ENCODE results near the gene CT83. TPM values are rescaled to one million over a fixed set of nuclear protein-coding genes. Genes with fewer than 3 reads are reported as not detected.

Gene CT83
- total RNA-seq (2021; ENCODE audit: unreplicated experiment): not detected
- polyA plus RNA-seq (2012): not detected in 2 replicates
- not detected for Bru-seq, nascent RNA
- not detected for BruChase-seq, experiment 1, labeled RNA remaining after a 6-hour chase
- not detected for BruChase-seq, experiment 2, labeled RNA remaining after a 2-hour chase
- long read RNA-seq: 0 reads

GRCh38 chrX:116462822-116463221 is at the start of gene CT83:
CT83 (minus strand) TSS chrX:116462976; CDS start chrX:116462856, 120 bp downstream.
- Histone ChIP-seq H3K4me2 (ENCODE audit: low read length) (no peak within 1 kb of the TSS), H3K4me1 (ENCODE audit: control insufficient read depth in 1 of 2, insufficient read depth in 2 of 2, low read length in 2 of 2) (no peaks in the 10 kb centered on the region), H3K9me3 (ENCODE audit: control insufficient read depth in 1 of 2, insufficient read depth in 1 of 2, low read depth in 1 of 2, low read length in 2 of 2) (no peaks in the 10 kb centered on the region), H3K27ac (ENCODE audit: low read depth, low read length) (no peak within 1 kb of the TSS), H3K27me3 (ENCODE audit: insufficient read depth, low read length) (no peaks in the 10 kb centered on the region), H3K9ac (ENCODE audit: low read length) (no peak within 1 kb of the TSS), H2AFZ (ENCODE audit: low read depth, low read length, poor library complexity, severe bottlenecking) (no peak within 1 kb of the TSS), H4K20me1 (ENCODE audit: insufficient read depth) (no peaks in the 10 kb centered on the region), H3K9me2 (ENCODE audit: insufficient read depth) (no peaks in the 10 kb centered on the region), H3K36me3 (ENCODE audit: control insufficient read depth in 1 of 2, insufficient read depth in 2 of 2, low read length in 2 of 2) (no peaks in the 10 kb centered on the region), H3K79me2 (ENCODE audit: insufficient read depth, low read length) (no peaks in the 10 kb centered on the region), H3K4me3 (replicated peaks in 1 of 2; ENCODE audit: low read depth in 1 of 2, low read length in 2 of 2) (no peak within 1 kb of the TSS)
- ATAC-seq (no peak), DNase-seq (ENCODE audit: low read depth, low spot score) (no peak)
- ChIA-PET POLR2A (no interaction called here), CTCF (no interaction called here), RAD21 (ENCODE audit: low non-redundant PET in 1 of 2, low total read pairs in 2 of 2, uncharacterized antibody in 2 of 2, unreplicated experiment in 2 of 2) (no interaction called here)
- intact Hi-C loops (cut with micrococcal nuclease): no loop called here
- TF ChIP-seq TCF7L2 (IDR thresholded peaks at IDR 0.05; ENCODE audit: borderline replicate concordance, extremely low read depth, insufficient read depth, insufficient read length) (no peak), CBX3 (IDR thresholded peaks at IDR 0.05; ENCODE audit: low read depth) (no peak), POLR2A (IDR thresholded peaks at IDR 0.05; ENCODE audit: borderline replicate concordance, extremely low read depth, insufficient read depth, insufficient read length) (no peak), ELF1 (IDR thresholded peaks at IDR 0.05; ENCODE audit: borderline replicate concordance, low read depth) (no peak), JUND (IDR thresholded peaks at IDR 0.05) (no peak), FOSL1 (IDR thresholded peaks at IDR 0.05; ENCODE audit: low read depth) (no peak), SP1 (IDR thresholded peaks at IDR 0.05; ENCODE audit: low read depth) (no peak), ZNF274 (IDR thresholded peaks at IDR 0.05; ENCODE audit: low read depth, low read length) (no peak), CEBPB (IDR thresholded peaks at IDR 0.05; ENCODE audit: low read depth) (no peak), EZH2 (IDR thresholded peaks at IDR 0.05) (no peak), ATF3 (IDR thresholded peaks at IDR 0.05) (no peak), EGR1 (IDR thresholded peaks at IDR 0.05; ENCODE audit: low read depth) (no peak), SIN3A (IDR thresholded peaks at IDR 0.05; ENCODE audit: low read depth) (no peak), YY1 (IDR thresholded peaks at IDR 0.05; ENCODE audit: extremely low read depth, insufficient replicate concordance, low read depth, low read length) (no peak), SRF (IDR thresholded peaks at IDR 0.05; ENCODE audit: low read depth) (no peak)
- TF ChIP-seq, protein P1, sequence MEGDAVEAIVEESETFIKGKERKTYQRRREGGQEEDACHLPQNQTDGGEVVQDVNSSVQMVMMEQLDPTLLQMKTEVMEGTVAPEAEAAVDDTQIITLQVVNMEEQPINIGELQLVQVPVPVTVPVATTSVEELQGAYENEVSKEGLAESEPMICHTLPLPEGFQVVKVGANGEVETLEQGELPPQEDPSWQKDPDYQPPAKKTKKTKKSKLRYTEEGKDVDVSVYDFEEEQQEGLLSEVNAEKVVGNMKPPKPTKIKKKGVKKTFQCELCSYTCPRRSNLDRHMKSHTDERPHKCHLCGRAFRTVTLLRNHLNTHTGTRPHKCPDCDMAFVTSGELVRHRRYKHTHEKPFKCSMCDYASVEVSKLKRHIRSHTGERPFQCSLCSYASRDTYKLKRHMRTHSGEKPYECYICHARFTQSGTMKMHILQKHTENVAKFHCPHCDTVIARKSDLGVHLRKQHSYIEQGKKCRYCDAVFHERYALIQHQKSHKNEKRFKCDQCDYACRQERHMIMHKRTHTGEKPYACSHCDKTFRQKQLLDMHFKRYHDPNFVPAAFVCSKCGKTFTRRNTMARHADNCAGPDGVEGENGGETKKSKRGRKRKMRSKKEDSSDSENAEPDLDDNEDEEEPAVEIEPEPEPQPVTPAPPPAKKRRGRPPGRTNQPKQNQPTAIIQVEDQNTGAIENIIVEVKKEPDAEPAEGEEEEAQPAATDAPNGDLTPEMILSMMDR (IDR thresholded peaks at IDR 0.05 in 2 of 3, conservative IDR thresholded peaks at IDR 0.05 in 1 of 3; ENCODE audit: borderline replicate concordance in 1 of 3, insufficient read depth in 1 of 3, low read depth in 2 of 3, low read length in 2 of 3): no peak
- TF ChIP-seq, protein P2, sequence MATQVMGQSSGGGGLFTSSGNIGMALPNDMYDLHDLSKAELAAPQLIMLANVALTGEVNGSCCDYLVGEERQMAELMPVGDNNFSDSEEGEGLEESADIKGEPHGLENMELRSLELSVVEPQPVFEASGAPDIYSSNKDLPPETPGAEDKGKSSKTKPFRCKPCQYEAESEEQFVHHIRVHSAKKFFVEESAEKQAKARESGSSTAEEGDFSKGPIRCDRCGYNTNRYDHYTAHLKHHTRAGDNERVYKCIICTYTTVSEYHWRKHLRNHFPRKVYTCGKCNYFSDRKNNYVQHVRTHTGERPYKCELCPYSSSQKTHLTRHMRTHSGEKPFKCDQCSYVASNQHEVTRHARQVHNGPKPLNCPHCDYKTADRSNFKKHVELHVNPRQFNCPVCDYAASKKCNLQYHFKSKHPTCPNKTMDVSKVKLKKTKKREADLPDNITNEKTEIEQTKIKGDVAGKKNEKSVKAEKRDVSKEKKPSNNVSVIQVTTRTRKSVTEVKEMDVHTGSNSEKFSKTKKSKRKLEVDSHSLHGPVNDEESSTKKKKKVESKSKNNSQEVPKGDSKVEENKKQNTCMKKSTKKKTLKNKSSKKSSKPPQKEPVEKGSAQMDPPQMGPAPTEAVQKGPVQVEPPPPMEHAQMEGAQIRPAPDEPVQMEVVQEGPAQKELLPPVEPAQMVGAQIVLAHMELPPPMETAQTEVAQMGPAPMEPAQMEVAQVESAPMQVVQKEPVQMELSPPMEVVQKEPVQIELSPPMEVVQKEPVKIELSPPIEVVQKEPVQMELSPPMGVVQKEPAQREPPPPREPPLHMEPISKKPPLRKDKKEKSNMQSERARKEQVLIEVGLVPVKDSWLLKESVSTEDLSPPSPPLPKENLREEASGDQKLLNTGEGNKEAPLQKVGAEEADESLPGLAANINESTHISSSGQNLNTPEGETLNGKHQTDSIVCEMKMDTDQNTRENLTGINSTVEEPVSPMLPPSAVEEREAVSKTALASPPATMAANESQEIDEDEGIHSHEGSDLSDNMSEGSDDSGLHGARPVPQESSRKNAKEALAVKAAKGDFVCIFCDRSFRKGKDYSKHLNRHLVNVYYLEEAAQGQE (IDR thresholded peaks at IDR 0.05; ENCODE audit: low read depth): no peak
- TF ChIP-seq, protein P3, sequence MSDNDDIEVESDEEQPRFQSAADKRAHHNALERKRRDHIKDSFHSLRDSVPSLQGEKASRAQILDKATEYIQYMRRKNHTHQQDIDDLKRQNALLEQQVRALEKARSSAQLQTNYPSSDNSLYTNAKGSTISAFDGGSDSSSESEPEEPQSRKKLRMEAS (IDR thresholded peaks at IDR 0.05): no peak
- no TSS peak for BruUV-seq (replicated peaks)
